HG03135 (cell line): ENCODE results near the gene MEMO1.
A peak's percentile ranks its signal among the peaks of the same experiment; 100 is the strongest.
"Not testable (repeated sequence)": the region's sequence is repeated elsewhere in the genome, so short reads cannot be mapped to it uniquely, and the experiment has no call there.

Source experiments
- ATAC-seq: cut with Tn5 transposase; IDR thresholded peaks from one replicate; pipeline ENCODE4 v1.9.1; 2021; ENCODE audit warnings: mild to moderate bottlenecking, moderate library complexity; ENCODE audit not compliant: unreplicated experiment

The MEMO1 gene

GRCh38 chr2:31998731-31999383, 12.0 kb downstream of the MEMO1 start:
- ATAC-seq, result no peak

DNA sequence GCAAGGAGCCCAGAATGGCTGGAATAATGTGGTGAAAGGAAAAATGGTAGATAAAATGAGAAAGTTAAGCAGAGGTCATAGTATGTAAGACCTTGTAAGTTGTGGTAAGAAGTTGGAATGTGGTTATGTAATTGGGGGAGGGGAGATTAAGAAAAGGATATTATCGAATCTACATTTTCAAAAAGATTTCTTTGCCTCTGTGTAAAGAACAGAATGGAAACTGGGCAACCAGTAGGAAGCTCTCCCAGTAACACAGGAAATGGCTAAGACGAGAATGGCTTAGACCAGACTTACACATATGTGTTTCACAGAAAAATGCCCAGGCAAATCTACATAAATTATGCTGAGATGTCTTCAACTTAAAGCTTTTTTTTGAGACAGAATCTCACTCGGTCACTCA, 13.2 kb downstream of the MEMO1 start:
- ATAC-seq, result no peak

GRCh38 chr2:31996571-31997150, 14.1 kb downstream of the MEMO1 start:
- no peak for ATAC-seq

- no peak for ATAC-seq
Observed at GRCh38 chr2:31992934-31993333, 17.9 kb downstream of the MEMO1 start.

- no peak for ATAC-seq
Observed at GRCh38 chr2:31992025-31992579, 18.7 kb downstream of the MEMO1 start.

DNA sequence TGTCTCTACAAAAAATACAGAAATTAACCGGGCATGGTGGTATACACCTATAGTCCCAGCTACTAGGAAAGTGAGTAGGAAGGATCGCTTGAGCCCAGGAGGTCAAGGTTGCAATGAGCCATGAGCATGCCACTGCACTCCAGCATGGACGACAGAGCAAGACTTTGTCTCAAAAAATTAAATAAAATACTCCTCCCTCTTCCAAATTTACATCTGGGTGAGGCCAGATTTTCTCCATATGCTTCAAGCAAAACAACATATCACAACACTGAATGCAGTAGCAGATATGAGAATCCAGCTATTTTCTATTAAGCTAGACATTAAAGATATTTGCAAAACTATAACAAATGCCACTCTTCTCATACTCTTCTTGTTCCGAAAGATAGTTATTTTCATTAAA, 20.9 kb downstream of the MEMO1 start:
- ATAC-seq, result no peak

DNA sequence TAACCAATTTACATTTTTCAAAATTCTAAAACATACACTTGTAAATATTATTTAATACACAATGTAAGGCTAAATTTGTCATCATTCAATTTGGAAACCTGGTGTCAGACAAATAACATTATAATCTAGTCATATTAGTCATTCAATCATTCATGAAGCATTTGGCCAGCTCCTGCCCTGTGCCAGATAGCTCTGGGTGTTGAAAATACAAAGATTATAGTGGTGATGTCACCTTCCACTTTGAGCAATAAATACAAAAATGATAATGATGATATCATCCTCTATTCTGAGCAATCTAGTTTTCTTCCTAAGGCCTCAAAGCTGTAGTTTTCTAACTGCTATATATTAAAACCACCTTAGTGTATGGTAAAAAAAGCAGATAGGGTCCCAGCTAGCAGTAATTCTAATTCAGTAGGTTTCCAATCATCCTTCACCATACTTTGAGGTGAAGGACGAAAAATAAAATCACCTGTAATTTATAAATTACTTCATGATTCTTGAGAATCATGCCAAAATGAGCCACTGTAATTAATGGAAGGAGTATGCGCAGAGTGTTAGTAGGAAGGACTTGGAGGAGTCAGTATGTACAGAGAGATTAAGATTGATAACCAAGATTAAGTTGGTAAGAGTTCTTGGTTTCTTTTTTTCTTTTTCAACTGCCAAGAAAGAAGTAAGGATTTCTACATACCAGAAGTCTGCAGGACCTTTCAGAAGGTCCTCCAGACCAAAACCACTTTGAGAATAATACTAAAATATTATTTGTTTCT, 23.2 kb downstream of the MEMO1 start:
- ATAC-seq, result no peak

DNA sequence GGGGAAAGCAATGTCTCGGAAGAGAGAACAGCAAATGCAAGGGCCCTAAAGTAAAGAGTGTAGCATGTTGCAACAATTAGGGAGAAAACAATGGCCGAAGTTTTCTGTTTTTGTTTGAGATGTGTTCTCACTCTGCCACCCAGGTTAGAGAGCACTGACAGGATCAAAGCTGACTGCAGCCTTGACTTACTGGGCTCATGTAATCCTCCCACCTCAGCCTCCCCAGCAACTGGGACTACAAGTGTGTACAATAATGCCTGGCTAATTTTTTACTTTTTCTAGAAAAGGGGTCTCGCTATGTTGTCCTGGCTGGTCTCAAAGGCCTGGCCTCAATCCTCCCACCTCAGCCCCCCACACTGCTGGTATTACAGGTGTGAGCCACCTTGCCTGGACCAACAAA, 23.9 kb downstream of the MEMO1 start:
- no peak for ATAC-seq

DNA sequence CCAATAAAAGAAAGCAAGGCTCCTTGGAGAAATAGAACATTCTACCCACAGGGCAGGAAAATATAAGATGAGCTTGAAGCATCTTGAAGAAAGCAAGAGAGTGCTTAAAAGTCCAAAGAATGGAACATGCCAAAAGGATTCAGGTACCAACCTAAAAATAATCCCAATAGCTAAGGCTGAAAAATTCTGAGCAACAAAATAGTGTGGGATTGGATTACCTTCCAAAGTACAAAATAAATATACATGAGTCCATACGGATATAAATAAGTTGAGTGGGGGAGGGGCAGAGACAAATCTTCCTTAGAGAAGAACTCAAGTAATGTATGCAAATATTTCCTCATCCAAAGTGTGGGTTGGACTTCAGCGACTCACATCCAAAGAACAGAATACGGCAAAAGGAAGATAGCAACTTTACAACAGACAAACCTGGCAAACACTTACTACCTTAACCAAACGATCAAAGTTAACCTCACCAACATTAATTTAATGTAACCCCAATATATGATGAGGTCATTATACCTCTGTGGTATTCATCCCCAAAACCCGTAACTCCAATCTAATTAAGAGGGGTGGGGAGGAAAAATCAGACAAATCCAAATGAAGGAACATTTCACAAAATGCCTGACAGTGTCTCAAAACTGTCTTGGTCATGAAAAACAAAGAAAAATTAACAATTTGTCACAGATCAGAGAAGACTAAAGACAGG, 26.9 kb downstream of the MEMO1 start:
- ATAC-seq, result no peak

- ATAC-seq, result peak; percentile 98
Observed at GRCh38 chr2:31980674-31981356, 30.0 kb downstream of the MEMO1 start.

- ATAC-seq, result no peak
Observed at GRCh38 chr2:31979956-31980355, 30.9 kb downstream of the MEMO1 start.

DNA sequence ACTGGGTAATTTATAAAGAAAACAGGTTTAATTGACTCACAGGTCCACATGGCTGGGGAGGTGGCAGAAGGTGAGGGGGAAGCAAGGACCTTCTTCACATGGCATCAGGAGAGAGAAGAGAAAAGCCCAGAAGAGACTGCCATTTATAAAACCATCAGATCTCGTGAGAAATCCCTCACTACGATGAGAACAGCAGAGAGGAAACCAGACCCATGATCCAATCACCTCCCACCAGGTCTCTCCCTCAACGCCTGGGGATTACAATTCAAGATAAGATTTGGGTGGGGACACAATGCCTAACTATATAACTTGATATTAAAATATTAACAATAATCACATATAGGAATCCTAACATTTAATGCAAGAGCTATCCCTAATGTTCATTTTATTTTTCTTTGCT, 31.8 kb downstream of the MEMO1 start:
- no peak for ATAC-seq

DNA sequence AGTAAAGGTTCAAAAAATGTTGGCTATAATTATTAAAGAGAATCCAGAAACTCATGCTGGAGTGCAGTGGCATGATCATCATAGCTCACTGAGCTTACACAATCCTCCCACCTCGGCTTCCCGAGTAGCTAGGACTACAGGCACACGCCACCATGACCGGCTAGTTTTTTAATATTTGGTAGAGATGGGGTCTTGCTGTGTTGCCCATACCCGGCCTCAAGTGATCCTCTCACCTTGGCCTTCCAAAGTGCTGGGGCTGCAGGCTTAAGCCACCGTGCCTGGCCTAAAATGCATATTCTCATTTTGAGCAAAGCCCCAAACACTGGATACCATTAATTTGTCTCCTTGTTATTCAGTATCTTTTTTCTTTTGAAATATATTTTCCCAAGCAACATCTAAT, 32.4 kb downstream of the MEMO1 start:
- ATAC-seq, result no peak

- ATAC-seq, result no peak
Observed at GRCh38 chr2:31973665-31974064, 37.1 kb downstream of the MEMO1 start.

DNA sequence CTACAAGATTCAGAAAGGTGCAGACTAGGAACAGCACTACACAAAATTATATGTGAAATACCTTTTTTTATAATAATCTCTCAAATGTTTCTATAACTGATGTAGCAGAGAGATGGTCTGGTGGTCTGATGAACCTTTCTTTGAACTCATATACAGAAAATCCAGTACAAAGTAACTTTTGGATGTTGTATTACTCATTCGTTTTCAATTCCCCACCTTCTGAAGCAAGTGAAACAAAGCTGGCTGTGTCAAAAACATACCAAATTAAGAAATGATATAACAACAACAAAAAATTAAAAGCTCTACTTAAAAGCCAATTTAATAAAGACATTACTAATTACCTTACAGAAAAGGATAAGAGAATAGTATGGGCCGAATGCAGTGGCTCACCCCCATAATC, 38.7 kb downstream of the MEMO1 start:
- no peak for ATAC-seq

DNA sequence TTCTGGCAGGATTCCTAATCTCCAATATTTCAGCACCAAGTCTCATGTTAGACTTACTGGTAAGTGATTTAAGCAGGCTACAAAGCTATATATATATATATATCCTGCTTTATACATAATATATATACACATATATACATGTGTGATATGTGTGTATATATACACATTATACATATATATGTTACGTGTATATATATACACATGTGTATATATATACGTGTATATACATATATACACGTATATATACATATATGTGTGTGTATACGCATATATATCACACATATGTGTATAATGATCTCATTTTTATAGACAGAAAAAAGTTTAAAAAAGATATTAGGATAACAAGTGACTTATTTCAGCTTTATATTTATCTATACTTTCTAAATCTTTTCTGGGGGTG, 41.6 kb downstream of the MEMO1 start:
- ATAC-seq, result no peak

GRCh38 chr2:31967790-31968189, 43.0 kb downstream of the MEMO1 start:
- ATAC-seq, result no peak

DNA sequence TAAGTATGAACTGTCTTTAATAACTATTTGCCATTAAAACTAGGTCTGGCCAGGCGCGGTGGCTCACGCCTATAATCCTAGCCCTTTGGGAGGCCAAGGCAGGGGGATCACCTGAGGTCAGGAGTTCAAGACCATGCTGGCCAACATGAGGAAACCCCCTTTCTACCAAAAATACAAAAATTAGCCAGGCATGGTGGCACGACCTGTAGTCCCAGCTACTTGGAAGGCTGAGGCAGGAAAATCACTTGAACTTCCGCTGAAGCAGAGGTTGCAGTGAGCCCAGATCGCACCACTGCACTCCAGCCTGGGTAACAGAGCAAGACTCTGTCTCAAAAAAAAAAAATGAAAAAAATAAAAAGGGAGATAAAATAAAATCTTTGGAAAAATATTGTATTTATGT, 44.4 kb downstream of the MEMO1 start:
- ATAC-seq, result not testable (repeated sequence)

DNA sequence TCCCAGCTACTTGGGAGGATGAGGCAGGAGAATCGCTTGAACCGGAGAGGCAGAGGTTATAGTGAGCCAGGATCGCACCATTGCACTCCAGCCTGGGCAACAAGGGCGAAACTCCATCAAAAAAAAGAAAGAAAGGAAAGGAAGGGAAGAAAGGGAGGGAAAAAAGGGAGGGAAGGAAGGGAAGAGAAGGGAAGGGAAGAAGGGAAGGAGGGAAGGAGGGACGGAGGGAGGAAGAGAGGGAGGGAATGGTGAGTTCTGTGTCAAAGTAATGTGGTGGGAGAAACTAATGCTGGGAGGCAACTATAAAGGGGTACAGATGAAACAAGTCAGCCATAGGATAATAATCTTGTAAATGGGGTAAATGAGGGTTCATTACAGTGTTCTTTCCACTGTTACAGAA, 45.7 kb downstream of the MEMO1 start:
- no peak for ATAC-seq

- no peak for ATAC-seq
Observed at GRCh38 chr2:31962757-31963361, 47.9 kb downstream of the MEMO1 start.
